Hematopoietic multipotent progenitor cell treated with erythropoietin and hydrocortisone succinate and interleukin-3 and kit ligand, for 6 days (in vitro differentiated cells): Measurements from ENCODE around the gene PALLD.
A peak's percentile ranks its signal among the peaks of the same experiment; 100 is the strongest.

Experiments used
- DNase-seq: peaks from one replicate; pipeline ENCODE4 v3.0.0-alpha.2; 2015

PALLD gene

GRCh38 chr4:168630445-168631187 is 133.8 kb downstream of the PALLD start:
- DNase-seq, result no peak

GRCh38 chr4:168631241-168632162 is 134.7 kb downstream of the PALLD start:
- peak; percentile 25 for DNase-seq

- DNase-seq, result no peak
Observed at GRCh38 chr4:168632301-168632725, 135.5 kb downstream of the PALLD start.

GRCh38 chr4:168633064-168633463 is 136.2 kb downstream of the PALLD start:
- no peak for DNase-seq

GRCh38 chr4:168633496-168633895 is 136.6 kb downstream of the PALLD start:
- no peak for DNase-seq

GRCh38 chr4:168634276-168634802 is 137.5 kb downstream of the PALLD start:
- DNase-seq, result peak; percentile 79

- DNase-seq, result no peak
Observed at GRCh38 chr4:168636040-168636439, 139.2 kb downstream of the PALLD start.

- no peak for DNase-seq
Observed at GRCh38 chr4:168636506-168637196, 139.8 kb downstream of the PALLD start.

- DNase-seq, result no peak
Observed at GRCh38 chr4:168637872-168638756, 141.3 kb downstream of the PALLD start.

GRCh38 chr4:168639914-168640313 is 143.1 kb downstream of the PALLD start:
- no peak for DNase-seq

- DNase-seq, result no peak
Observed at GRCh38 chr4:168641811-168642140, 144.9 kb downstream of the PALLD start.

- DNase-seq, result no peak
Observed at GRCh38 chr4:168642591-168642990, 145.7 kb downstream of the PALLD start.

GRCh38 chr4:168643111-168643795 is 146.4 kb downstream of the PALLD start:
- no peak for DNase-seq

- DNase-seq, result no peak
Observed at GRCh38 chr4:168643796-168644159, 146.9 kb downstream of the PALLD start.

- DNase-seq, result no peak
Observed at GRCh38 chr4:168646001-168646768, 149.3 kb downstream of the PALLD start.

GRCh38 chr4:168647646-168648375 is 151.0 kb downstream of the PALLD start:
- no peak for DNase-seq

- DNase-seq, result no peak
Observed at GRCh38 chr4:168648494-168648893, 151.6 kb downstream of the PALLD start.

GRCh38 chr4:168648929-168649328 is 152.1 kb downstream of the PALLD start:
- DNase-seq, result no peak

GRCh38 chr4:168651374-168651773 is 154.5 kb downstream of the PALLD start:
- DNase-seq, result no peak

- no peak for DNase-seq
Observed at GRCh38 chr4:168651864-168652263, 155.0 kb downstream of the PALLD start.
